HG03354 (cell line): ENCODE measurements around the gene IGFL2.
"Not testable (repeated sequence)": the region's sequence is repeated elsewhere in the genome, so short reads cannot be mapped to it uniquely, and the experiment has no call there.

Source experiments
- ATAC-seq: cut with Tn5 transposase; IDR thresholded peaks from one replicate; pipeline ENCODE4 v1.9.1; 2021; ENCODE audit warnings: mild to moderate bottlenecking; ENCODE audit not compliant: unreplicated experiment, poor library complexity, severe bottlenecking

The IGFL2 gene

GRCh38 chr19:46204008-46204407 lies 56.0 kb downstream of the IGFL2 start:
- ATAC-seq, result no peak

GRCh38 chr19:46205183-46205984 lies 57.3 kb downstream of the IGFL2 start:
- no peak for ATAC-seq

GRCh38 chr19:46206176-46206575 lies 58.1 kb downstream of the IGFL2 start:
- no peak for ATAC-seq

- no peak for ATAC-seq
Measured at GRCh38 chr19:46206682-46207081, 58.6 kb downstream of the IGFL2 start.

- ATAC-seq, result not testable (repeated sequence)
Measured at GRCh38 chr19:46207858-46208257, 59.8 kb downstream of the IGFL2 start.

GRCh38 chr19:46209051-46209450 lies 61.0 kb downstream of the IGFL2 start:
- no peak for ATAC-seq

- ATAC-seq, result no peak
Measured at GRCh38 chr19:46209472-46209871, 61.4 kb downstream of the IGFL2 start.

- no peak for ATAC-seq
Measured at GRCh38 chr19:46210669-46211068, 62.6 kb downstream of the IGFL2 start.
